K562 (cell line): Measurements from ENCODE around the gene TMEM255A. TPM values are rescaled to one million over a fixed set of nuclear protein-coding genes. Genes with fewer than 3 reads are reported as not detected.

Experiments used
- ATAC-seq: fragments of 200-7000 bp; cut with Tn5 transposase; 3 replicates; pipeline ENCODE4 v1.9.1; 2020; ENCODE audit warnings: moderate library complexity
- BruUV-seq: library from RNA; stranded (reverse); fragments of 400-500 nt; replicated peaks from 2 replicates; lab custom pipeline; 2021; lab: Mats Ljungman, UMichigan
- CTCF ChIA-PET: fragments of 300-600 bp; formaldehyde crosslinking; extraction: SDS; loops from one replicate; lab custom pipeline; 2021; ENCODE audit warnings: low intra/inter-chr PET ratio; lab: Yijun Ruan, JAX
- POLR2A ChIA-PET: fragments of 300-600, 350-650 bp; sonication (Branson Sonifier 250); formaldehyde crosslinking; extraction: SDS; loops from one replicate; lab custom pipeline; 2021; ENCODE audit warnings: antibody characterized with exemption, inconsistent platforms; lab: Yijun Ruan, JAX
- DNase-seq, 4 experiments: peaks; one replicate each; pipeline versions ENCODE4 v3.0.0 to v3.0.0-alpha.2; 2011 to 2018; ENCODE audit warnings: low spot score in 3 of 4, mixed read lengths in 3 of 4; ENCODE audit errors: extremely low read depth in 1 of 4
- FAIRE-seq: peaks from 2 replicates; lab custom pipeline; 2011; peaks lifted over from hg19 to GRCh38; lab: Jason Lieb, UNC
- H2AFZ ChIP-seq: 2 replicates; pipeline ENCODE4 v1.6.0; 2011; ENCODE audit warnings: low read depth, low read length, control low read depth, inconsistent platforms
- H3K27ac ChIP-seq: fragments of 200-600 bp; 3 replicates; pipeline ENCODE4 v1.8.0; 2011; ENCODE audit warnings: low read depth, mild to moderate bottlenecking, control low read depth, inconsistent platforms, low read length, moderate library complexity, mixed read lengths; ENCODE audit errors: extremely low read depth
- H3K27me3 ChIP-seq, 2 experiments: fragments of 300-600 bp in 1 of 2; 2 replicates in 1 of 2; 3 replicates in 1 of 2; pipeline versions ENCODE4 v1.6.0 to v1.8.0; 2011; ENCODE audit warnings: inconsistent platforms in 2 of 2, low read length in 2 of 2, mild to moderate bottlenecking in 1 of 2, mixed read lengths in 1 of 2, moderate library complexity in 1 of 2; ENCODE audit not compliant: control insufficient read depth in 2 of 2, insufficient read depth in 2 of 2
- H3K36me3 ChIP-seq: fragments of 300-600 bp; 3 replicates; pipeline ENCODE4 v1.8.0; 2011; ENCODE audit warnings: mild to moderate bottlenecking, low read length, inconsistent platforms; ENCODE audit not compliant: control insufficient read depth, insufficient read depth
- H3K4me1 ChIP-seq, 2 experiments: fragments of 200-600 bp in 1 of 2; replicated peaks in 1 of 2; 2 replicates in 1 of 2; 3 replicates in 1 of 2; pipeline versions ENCODE4 v1.5.1 to v1.8.0; 2011; ENCODE audit warnings: inconsistent platforms in 2 of 2, low read length in 2 of 2, mild to moderate bottlenecking in 1 of 2, mixed read lengths in 1 of 2, moderate library complexity in 1 of 2; ENCODE audit not compliant: control insufficient read depth in 2 of 2, insufficient read depth in 2 of 2
- H3K4me2 ChIP-seq: 2 replicates; pipeline ENCODE4 v1.6.1; 2011; ENCODE audit warnings: low read length, control low read depth, inconsistent platforms, mixed read lengths; ENCODE audit not compliant: insufficient read depth
- H3K4me3 ChIP-seq: fragments of 200-600 bp; sonication (generic), shearing (Covaris generic); 2 replicates; pipeline ENCODE4 v1.5.1; 2016; ENCODE audit warnings: control low read depth, inconsistent platforms
- H3K79me2 ChIP-seq: fragments of 200-600 bp; 3 replicates; pipeline ENCODE4 v1.8.0; 2011; ENCODE audit warnings: low read length, inconsistent platforms; ENCODE audit not compliant: control insufficient read depth, insufficient read depth
- H3K9ac ChIP-seq, 2 experiments: 2 replicates each; pipeline versions ENCODE4 v1.6.0 to v1.6.1; 2011; ENCODE audit warnings: low read depth in 2 of 2, low read length in 2 of 2, control low read depth in 1 of 2, inconsistent platforms in 1 of 2, mild to moderate bottlenecking in 1 of 2, mixed read lengths in 1 of 2; ENCODE audit not compliant: insufficient read depth in 1 of 2
- H3K9me1 ChIP-seq: one replicate; pipeline ENCODE4 v1.6.0; 2011; ENCODE audit warnings: inconsistent platforms, mild to moderate bottlenecking, low read length, moderate library complexity; ENCODE audit not compliant: control insufficient read depth, insufficient read depth
- H3K9me3 ChIP-seq: replicated peaks from 2 replicates; pipeline ENCODE4 v1.5.1; 2011; ENCODE audit warnings: low read depth, low read length, inconsistent platforms; ENCODE audit not compliant: control insufficient read depth, insufficient read depth
- H4K20me1 ChIP-seq: replicated peaks from 2 replicates; pipeline ENCODE4 v1.6.1; 2011; ENCODE audit warnings: low read length, inconsistent platforms, mixed read lengths; ENCODE audit not compliant: control insufficient read depth, insufficient read depth
- CREB5 ChIP-seq: fragments of 250-450 bp; sonication (Bioruptor Pico); IDR thresholded peaks from 2 replicates; pipeline ENCODE4 v1.5.0; 2020; ENCODE audit warnings: mild to moderate bottlenecking
- EP300 ChIP-seq: IDR thresholded peaks from 2 replicates; pipeline ENCODE4 v1.6.1; 2012; ENCODE audit warnings: low read length, improper control_type of control experiment
- GTF3C2 ChIP-seq: IDR thresholded peaks from 3 replicates; pipeline ENCODE4 v1.6.1; 2011; ENCODE audit warnings: borderline replicate concordance, mild to moderate bottlenecking, moderate library complexity; ENCODE audit not compliant: insufficient read length; ENCODE audit errors: extremely low read depth
- HNRNPL ChIP-seq: fragments of 200-400 bp; formaldehyde crosslinking; IDR thresholded peaks from 2 replicates; pipeline ENCODE4 v1.6.1; 2017; ENCODE audit warnings: low read depth, mild to moderate bottlenecking, low read length
- KAT7 ChIP-seq: sonication (generic); formaldehyde crosslinking; IDR thresholded peaks from 2 replicates; pipeline ENCODE4 v1.8.0; 2022; ENCODE audit warnings: missing genetic modification reagents, mild to moderate bottlenecking, borderline replicate concordance
- NRF1 ChIP-seq, 2 experiments: fragments of 450-650 bp; IDR thresholded peaks in 1 of 2; conservative IDR thresholded peaks in 1 of 2; 2 replicates each; pipeline ENCODE4 v1.6.1; 2014; ENCODE audit warnings: mild to moderate bottlenecking in 2 of 2
- PCBP2 ChIP-seq: fragments of 200-400 bp; formaldehyde crosslinking; IDR thresholded peaks from 2 replicates; pipeline ENCODE4 v1.6.1; 2018; ENCODE audit warnings: low read length, low read depth, mild to moderate bottlenecking, moderate library complexity; ENCODE audit not compliant: poor library complexity, severe bottlenecking
- PHTF2 ChIP-seq: fragments of 250-450 bp; sonication (Bioruptor Pico); IDR thresholded peaks from 2 replicates; pipeline ENCODE4 v1.5.0; 2021; ENCODE audit warnings: mild to moderate bottlenecking
- SNRNP70 ChIP-seq: fragments of 200-400 bp; formaldehyde crosslinking; optimal IDR thresholded peaks from 2 replicates; pipeline ENCODE3; 2017; ENCODE audit warnings: low read depth, low read length
- ZBTB7A ChIP-seq: IDR thresholded peaks from 2 replicates; pipeline ENCODE4 v1.6.1; 2011; ENCODE audit warnings: low read depth, mild to moderate bottlenecking, low read length, moderate library complexity, borderline replicate concordance; ENCODE audit not compliant: control insufficient read depth
- ZNF253 ChIP-seq: fragments of 250-450 bp; sonication (Bioruptor Pico); conservative IDR thresholded peaks from 2 replicates; pipeline ENCODE4 v1.6.1; 2021; ENCODE audit warnings: mild to moderate bottlenecking
- ZSCAN32 ChIP-seq: fragments of 450-650 bp; formaldehyde crosslinking; IDR thresholded peaks from 2 replicates; pipeline ENCODE4 v1.4.0; 2020; ENCODE audit warnings: mild to moderate bottlenecking, moderate library complexity
- WGBS: fragments of 100-300 bp; shearing (Covaris generic); methylation state at CpG from one replicate; pipeline ENCODE4 v1.1.6; 2016; ENCODE audit warnings: low coverage, mixed read lengths; ENCODE audit not compliant: insufficient coverage; ENCODE audit errors: missing lambda C conversion rate; 5-methylcytosine and 5-hydroxymethylcytosine counted together
- in situ Hi-C: fragments of 300-500 bp; cut with MboI; formaldehyde crosslinking; loops from 4 replicates; pipeline ENCODE4 v1.15.0; 2018; ENCODE audit warnings: inconsistent platforms, mixed read lengths
- intact Hi-C: fragments of 100-400 bp; cut with micrococcal nuclease; formaldehyde crosslinking; loops from 2 replicates; pipeline ENCODE4 v1.14.2; 2022
- polyA plus RNA-seq, 8 experiments: library from polyadenylated mRNA; depleted of rRNA in 4 of 8; stranded (reverse) in 5 of 8; unstranded in 3 of 8; fragments of >200 nt; fragmentation: Nextera tagmentation in 2 of 8; fragmentation: Illumina TruSeq in 1 of 8; extraction: Ambion mirVana in 2 of 8; extraction: Trizol in 1 of 8; gene quantifications; 2 replicates each; pipeline versions ENCODE4 v1.2.1 to v1.2.3, GENCODE V29; 2011 to 2014; ENCODE audit warnings: inconsistent platforms in 1 of 8, missing spikeins in 1 of 8
- total RNA-seq, 7 experiments: library from RNA; depleted of rRNA in 6 of 7; stranded (reverse); fragments of >200 nt in 6 of 7; fragmentation: Illumina TruSeq in 2 of 7; extraction: Trizol in 2 of 7; gene quantifications; 2 replicates each; pipeline versions ENCODE4 v1.2.1 to v1.2.3, GENCODE V29; 2011 to 2021; ENCODE audit warnings: low replicate concordance in 1 of 7
- TF ChIP-seq, protein P1 (sequence below): fragments of 250-450 bp; sonication (Bioruptor Pico); IDR thresholded peaks from 2 replicates; pipeline ENCODE4 v1.5.0; 2020; ENCODE audit warnings: mild to moderate bottlenecking, borderline replicate concordance

TMEM255A gene
- total and polyA plus RNA-seq, 9 of the 15 experiments (the other 6 are each of a cell fraction or from before 2014, with no cell fraction given): 0.01 TPM; not detected in 8

DNA sequence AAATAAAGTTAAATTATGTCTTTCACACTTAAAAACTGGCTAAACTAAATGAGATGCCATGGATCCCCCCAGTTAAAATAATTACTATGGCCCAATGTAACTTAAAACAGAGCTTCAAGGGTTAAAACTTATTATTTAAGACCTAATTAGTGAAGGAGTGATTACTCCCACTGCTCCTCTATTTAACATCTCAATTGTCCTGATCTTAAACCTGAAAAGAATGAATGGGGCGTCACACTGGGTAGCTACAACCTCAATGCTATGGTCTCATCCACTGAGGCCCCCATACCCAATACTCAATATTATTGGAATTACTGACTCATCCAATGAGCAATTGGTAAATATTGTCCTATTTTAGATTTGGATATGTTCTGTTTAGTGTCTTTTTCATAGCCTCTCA is 21.1 kb upstream of the TMEM255A start:
- BruUV-seq: no TSS peak
- H3K36me3 ChIP-seq: no peaks in the 10 kb centered on the region
- POLR2A ChIA-PET: no interaction called here
- H3K27ac ChIP-seq: no peak overlapping the region
- no peaks in the 10 kb centered on the region for H3K27me3 ChIP-seq
- H3K4me1 ChIP-seq: peaks cover 0 to 23% of the 10 kb centered on the region in 2 experiments; a peak in 2 of 5 replicates
- CTCF ChIA-PET: no interaction called here
- ATAC-seq: no peak
- no peaks in the 10 kb centered on the region for H3K79me2 ChIP-seq
- WGBS: 38% methylated on average over 1 of the region's 1 CpG
- FAIRE-seq: no peak
- H3K9ac ChIP-seq: no peak overlapping the region
- H4K20me1 ChIP-seq: no peaks in the 10 kb centered on the region
- no peak overlapping the region for H3K4me3 ChIP-seq
- in situ Hi-C loops (no loop called here), intact Hi-C loops (no loop called here)
- no peak overlapping the region for H3K4me2 ChIP-seq
- no peak for DNase-seq
- TF ChIP-seq ZSCAN32 (CRISPR knock-in tag): no peak
- TF ChIP-seq EP300: no peak
- no peak for TF ChIP-seq PCBP2
- TF ChIP-seq PHTF2: no peak
- TF ChIP-seq GTF3C2: no peak
- no peak for TF ChIP-seq SNRNP70
- no peak for TF ChIP-seq KAT7 (CRISPR knock-in tag)
- no peak for TF ChIP-seq HNRNPL
- no peak for TF ChIP-seq ZNF253 (CRISPR knock-in tag)
- TF ChIP-seq, protein P1, sequence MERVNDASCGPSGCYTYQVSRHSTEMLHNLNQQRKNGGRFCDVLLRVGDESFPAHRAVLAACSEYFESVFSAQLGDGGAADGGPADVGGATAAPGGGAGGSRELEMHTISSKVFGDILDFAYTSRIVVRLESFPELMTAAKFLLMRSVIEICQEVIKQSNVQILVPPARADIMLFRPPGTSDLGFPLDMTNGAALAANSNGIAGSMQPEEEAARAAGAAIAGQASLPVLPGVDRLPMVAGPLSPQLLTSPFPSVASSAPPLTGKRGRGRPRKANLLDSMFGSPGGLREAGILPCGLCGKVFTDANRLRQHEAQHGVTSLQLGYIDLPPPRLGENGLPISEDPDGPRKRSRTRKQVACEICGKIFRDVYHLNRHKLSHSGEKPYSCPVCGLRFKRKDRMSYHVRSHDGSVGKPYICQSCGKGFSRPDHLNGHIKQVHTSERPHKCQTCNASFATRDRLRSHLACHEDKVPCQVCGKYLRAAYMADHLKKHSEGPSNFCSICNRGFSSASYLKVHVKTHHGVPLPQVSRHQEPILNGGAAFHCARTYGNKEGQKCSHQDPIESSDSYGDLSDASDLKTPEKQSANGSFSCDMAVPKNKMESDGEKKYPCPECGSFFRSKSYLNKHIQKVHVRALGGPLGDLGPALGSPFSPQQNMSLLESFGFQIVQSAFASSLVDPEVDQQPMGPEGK (CRISPR knock-in tag): no peak
- no peak for TF ChIP-seq NRF1 (conservative IDR thresholded peaks at IDR 0.05 in 1 of 2, IDR thresholded peaks at IDR 0.05 in 1 of 2)
- no peak for TF ChIP-seq ZBTB7A
- TF ChIP-seq CREB5 (CRISPR knock-in tag): no peak
- no peak overlapping the region for H2AFZ ChIP-seq
- no peaks in the 10 kb centered on the region for H3K9me1 ChIP-seq
- 0 out of 2 replicates have a peak, but pooled peaks cover 4% of the 10 kb centered on the region for H3K9me3 ChIP-seq
